ENCODE measurements around the gene CDHR5. TPM values are rescaled to one million over a fixed set of nuclear protein-coding genes. Genes with fewer than 3 reads are reported as not detected.

Gene CDHR5
- total RNA-seq, 1 donor from 2014 or later = not detected

DNA sequence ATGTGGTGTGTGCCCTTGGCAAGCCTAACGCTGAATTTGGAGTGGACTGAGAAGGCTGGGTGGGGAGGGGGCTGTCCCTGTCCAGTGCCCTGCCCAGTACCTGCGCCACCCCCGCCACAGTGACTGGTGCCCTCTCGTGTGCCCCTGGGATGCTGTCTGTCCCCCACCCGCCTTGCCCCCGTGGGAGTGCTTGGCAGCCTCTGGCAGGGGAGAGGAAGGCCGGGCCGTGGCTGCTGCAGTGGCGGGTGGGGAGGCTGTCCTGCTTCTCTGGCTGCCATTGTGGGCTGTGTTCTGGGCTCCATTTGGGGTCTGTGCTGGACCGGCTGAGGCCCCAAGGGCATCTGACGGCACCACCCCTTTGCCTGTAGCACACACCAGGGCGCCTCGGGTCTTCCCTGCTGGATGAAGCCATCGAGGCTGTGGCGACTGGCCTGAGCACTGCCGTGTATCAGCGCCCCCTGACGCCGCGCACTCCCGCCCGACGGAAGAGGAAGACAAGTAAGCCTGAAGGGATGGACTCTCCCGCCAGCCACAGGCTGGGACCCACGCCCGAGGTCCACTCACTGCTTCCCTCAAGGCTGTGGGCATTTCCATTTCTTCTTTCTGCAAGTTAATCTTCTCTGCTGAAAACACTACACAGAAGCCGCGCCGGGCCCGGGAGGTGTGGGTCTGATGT is 26.6 kb downstream of the CDHR5 start:
- no peak overlapping the region for H3K27ac ChIP-seq
- no peak overlapping the region for H3K4me3 ChIP-seq
- DNase-seq (no peak), ATAC-seq (no peak)
- TF ChIP-seq, protein P1, sequence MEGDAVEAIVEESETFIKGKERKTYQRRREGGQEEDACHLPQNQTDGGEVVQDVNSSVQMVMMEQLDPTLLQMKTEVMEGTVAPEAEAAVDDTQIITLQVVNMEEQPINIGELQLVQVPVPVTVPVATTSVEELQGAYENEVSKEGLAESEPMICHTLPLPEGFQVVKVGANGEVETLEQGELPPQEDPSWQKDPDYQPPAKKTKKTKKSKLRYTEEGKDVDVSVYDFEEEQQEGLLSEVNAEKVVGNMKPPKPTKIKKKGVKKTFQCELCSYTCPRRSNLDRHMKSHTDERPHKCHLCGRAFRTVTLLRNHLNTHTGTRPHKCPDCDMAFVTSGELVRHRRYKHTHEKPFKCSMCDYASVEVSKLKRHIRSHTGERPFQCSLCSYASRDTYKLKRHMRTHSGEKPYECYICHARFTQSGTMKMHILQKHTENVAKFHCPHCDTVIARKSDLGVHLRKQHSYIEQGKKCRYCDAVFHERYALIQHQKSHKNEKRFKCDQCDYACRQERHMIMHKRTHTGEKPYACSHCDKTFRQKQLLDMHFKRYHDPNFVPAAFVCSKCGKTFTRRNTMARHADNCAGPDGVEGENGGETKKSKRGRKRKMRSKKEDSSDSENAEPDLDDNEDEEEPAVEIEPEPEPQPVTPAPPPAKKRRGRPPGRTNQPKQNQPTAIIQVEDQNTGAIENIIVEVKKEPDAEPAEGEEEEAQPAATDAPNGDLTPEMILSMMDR (IDR thresholded peaks at IDR 0.05) = no peak
- peaks cover 97% of the 10 kb centered on the region for H3K36me3 ChIP-seq
- no peaks in the 10 kb centered on the region for H3K4me1 ChIP-seq
- H3K27me3 ChIP-seq = no peaks in the 10 kb centered on the region
- intact Hi-C loops (cut with DNase I) = no loop called here
- no peaks in the 10 kb centered on the region for H3K9me3 ChIP-seq

DNA sequence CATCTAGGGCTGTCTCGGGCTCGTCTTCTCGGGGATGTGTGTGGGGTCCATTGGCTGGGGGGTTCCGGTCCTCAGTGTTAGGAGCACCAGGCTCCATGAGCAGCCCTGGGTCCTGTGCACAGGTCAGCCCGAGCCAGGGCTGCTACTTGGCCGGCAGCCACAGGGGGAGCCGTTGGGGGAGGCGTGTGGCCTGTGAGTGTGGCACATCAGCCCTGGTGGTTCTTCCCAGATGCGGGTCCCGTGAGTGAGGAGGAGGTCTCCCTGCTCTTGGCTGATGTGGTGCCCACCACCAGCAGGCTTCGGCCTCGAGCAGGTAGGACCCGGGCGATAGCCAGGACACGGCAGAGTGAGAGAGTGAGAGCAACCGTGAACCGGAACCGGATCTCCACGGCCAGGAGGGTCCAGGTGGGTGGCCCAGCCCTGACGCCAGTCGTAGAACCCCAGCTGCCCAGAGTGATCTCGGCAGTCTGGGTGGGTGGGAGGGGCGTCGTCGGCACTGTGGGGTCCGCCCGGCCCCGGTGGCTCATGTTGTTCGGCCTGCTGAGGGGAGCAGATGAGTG is 27.5 kb downstream of the CDHR5 start:
- DNase-seq (no peak), ATAC-seq (no peak)
- no peaks in the 10 kb centered on the region for H3K27me3 ChIP-seq
- H3K36me3 ChIP-seq = peaks cover 97% of the 10 kb centered on the region
- intact Hi-C loops (cut with DNase I) = no loop called here
- H3K9me3 ChIP-seq = no peaks in the 10 kb centered on the region
- TF ChIP-seq, protein P1 (IDR thresholded peaks at IDR 0.05) = no peak
- H3K27ac ChIP-seq = no peak overlapping the region
- H3K4me1 ChIP-seq = no peaks in the 10 kb centered on the region
- H3K4me3 ChIP-seq = no peak overlapping the region

DNA sequence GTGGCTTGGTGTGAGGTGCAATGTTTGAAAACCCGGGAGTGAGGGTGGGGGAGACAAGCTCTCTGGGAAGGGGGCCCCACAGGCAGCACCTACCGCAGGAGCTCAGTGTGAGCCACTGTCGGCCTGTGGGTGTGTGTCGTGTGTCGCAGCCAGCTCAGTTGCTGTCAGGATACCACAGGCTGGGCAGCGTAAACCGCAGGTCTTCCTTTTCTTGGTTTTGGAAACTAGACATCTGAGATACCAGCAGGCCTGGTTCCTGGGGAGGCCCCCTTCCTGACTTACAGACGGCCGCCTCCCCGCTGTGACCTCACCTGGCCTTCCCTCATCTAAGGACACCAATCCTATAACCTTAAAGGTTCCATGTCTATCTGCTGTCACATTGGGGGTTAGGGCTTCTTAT is 28.4 kb downstream of the CDHR5 start:
- Histone ChIP-seq H3K4me1 (no peaks in the 10 kb centered on the region), H3K4me3 (no peak overlapping the region), H3K27me3 (no peaks in the 10 kb centered on the region), H3K36me3 (peaks cover 95% of the 10 kb centered on the region), H3K27ac (no peak overlapping the region), H3K9me3 (no peaks in the 10 kb centered on the region)
- TF ChIP-seq, protein P1 (IDR thresholded peaks at IDR 0.05) = no peak
- ATAC-seq = no peak
- DNase-seq = no peak
- intact Hi-C loops (cut with DNase I) = no loop called here

DNA sequence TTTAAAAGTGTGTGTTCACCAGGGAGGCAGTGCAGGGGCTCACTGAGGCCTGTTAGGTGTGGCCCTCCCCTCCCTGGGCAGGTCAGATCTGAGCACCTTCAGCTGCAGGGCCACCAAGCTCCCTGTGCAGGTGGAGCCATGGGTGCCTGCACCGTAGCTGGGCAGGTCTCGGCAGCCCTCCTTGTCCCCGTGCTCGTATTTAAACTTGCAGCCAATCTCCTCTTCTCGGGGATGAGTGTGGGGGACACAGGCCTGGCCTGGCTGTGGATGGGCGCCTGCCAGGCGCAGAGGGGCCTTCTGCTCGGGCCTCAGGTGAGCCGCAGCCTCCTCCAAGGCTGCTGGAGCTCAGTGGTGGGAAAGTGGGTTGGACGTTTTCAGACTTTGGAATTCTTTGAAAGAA is 29.4 kb downstream of the CDHR5 start:
- intact Hi-C loops (cut with DNase I) = no loop called here
- TF ChIP-seq, protein P1 (IDR thresholded peaks at IDR 0.05) = no peak
- Histone ChIP-seq H3K4me3 (no peak overlapping the region), H3K9me3 (no peaks in the 10 kb centered on the region), H3K27me3 (no peaks in the 10 kb centered on the region), H3K27ac (no peak overlapping the region), H3K36me3 (peaks cover 91% of the 10 kb centered on the region), H3K4me1 (no peaks in the 10 kb centered on the region)
- DNase-seq (no peak), ATAC-seq (no peak)

DNA sequence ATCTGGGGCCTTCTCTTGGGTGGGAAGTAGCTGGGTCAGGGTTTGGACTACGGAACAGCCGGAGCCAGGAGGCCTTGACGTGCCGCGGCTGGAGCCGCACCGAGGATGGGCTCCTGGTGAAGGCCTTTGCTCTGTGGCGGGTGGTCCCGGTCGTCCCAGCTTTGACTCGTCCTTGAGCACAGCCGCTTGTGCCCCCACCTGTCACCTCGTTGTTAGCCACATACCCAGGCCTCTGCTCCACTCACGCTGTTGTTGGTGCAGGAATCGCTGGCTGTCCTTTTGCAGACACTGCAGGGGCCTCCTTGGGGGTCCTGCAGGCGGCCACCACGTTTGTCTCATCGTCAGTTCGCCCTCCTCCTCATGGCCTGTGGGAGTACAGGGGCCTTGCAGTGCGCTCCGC is 31.4 kb downstream of the CDHR5 start:
- DNase-seq (no peak), ATAC-seq (no peak)
- H3K27ac ChIP-seq = no peak overlapping the region
- no peaks in the 10 kb centered on the region for H3K4me1 ChIP-seq
- H3K36me3 ChIP-seq = peaks cover 90% of the 10 kb centered on the region
- H3K27me3 ChIP-seq = no peaks in the 10 kb centered on the region
- TF ChIP-seq, protein P1 (IDR thresholded peaks at IDR 0.05) = no peak
- intact Hi-C loops (cut with DNase I) = no loop called here
- H3K4me3 ChIP-seq = no peak overlapping the region
- no peaks in the 10 kb centered on the region for H3K9me3 ChIP-seq

Data from upper lobe of right lung (tissue), 1 donor.